Astrocyte of the hippocampus (primary cell): ENCODE data around the gene FCER1G.

ENCODE experiments used
- DNase-seq: peaks from one replicate; pipeline ENCODE4 v3.0.0; 2011; ENCODE audit warnings: low read depth, low spot score

FCER1G gene

GRCh38 chr1:161266202-161266601 lies 51.1 kb downstream of the FCER1G start:
- DNase-seq: peak; percentile 56

GRCh38 chr1:161266836-161267235 lies 51.7 kb downstream of the FCER1G start:
- no peak for DNase-seq

- DNase-seq: no peak
These were observed 52.2 kb downstream of the FCER1G start for GRCh38 chr1:161267321-161267720.
